Stimulated activated naive B cell treated with anti-CD40 and anti-IgM and Interleukin-4, amounts not matched to agents 10 μg/mL and 1 μg/mL and 100 μg/mL, for 72 hours (primary cell): ENCODE results near the gene DLGAP3.

Source experiments
- ATAC-seq, 2 donors: fragments of 150-1000 bp; cut with Tn5 transposase; replicated peaks; 2 replicates each; pipeline ENCODE4 v1.10.0; 2021; ENCODE audit warnings: moderate library complexity in 1 of 2
- DNase-seq: peaks from one replicate; pipeline ENCODE4 v3.0.0; 2021
- H3K27ac Mint-ChIP-seq: one replicate; pipeline ENCODE4 v1.8.0; 2022; ENCODE audit warnings: mild to moderate bottlenecking, mixed read lengths
- H3K27me3 Mint-ChIP-seq, 2 donors: one replicate each; pipeline ENCODE4 v1.8.0; 2022; ENCODE audit warnings: mixed read lengths in 2 of 2
- H3K36me3 Mint-ChIP-seq, 2 donors: one replicate each; pipeline ENCODE4 v1.8.0; 2022; ENCODE audit warnings: mixed read lengths in 2 of 2, mild to moderate bottlenecking in 1 of 2
- H3K4me1 Mint-ChIP-seq, 2 donors: one replicate each; pipeline ENCODE4 v1.8.0; 2022; ENCODE audit warnings: mixed read lengths in 2 of 2, mild to moderate bottlenecking in 1 of 2
- H3K4me3 Mint-ChIP-seq, 2 donors: one replicate each; pipeline ENCODE4 v1.8.0; 2022; ENCODE audit warnings: mild to moderate bottlenecking in 2 of 2, mixed read lengths in 2 of 2, moderate library complexity in 1 of 2
- H3K9me3 Mint-ChIP-seq, 2 donors: one replicate each; pipeline ENCODE4 v1.8.0; 2022; ENCODE audit warnings: mixed read lengths in 2 of 2, mild to moderate bottlenecking in 1 of 2

Gene DLGAP3

GRCh38 chr1:34904236-34905097, 25.0 kb downstream of the DLGAP3 start:
- ATAC-seq (no peak), DNase-seq (no peak)
- peaks cover 7 to 11% of the 10 kb centered on the region in 2 donors for H3K4me1 Mint-ChIP-seq
- H3K27me3 Mint-ChIP-seq, result no peaks in the 10 kb centered on the region
- H3K36me3 Mint-ChIP-seq, result peaks cover 3% of the 10 kb centered on the region in 2 donors
- no peak overlapping the region for H3K4me3 Mint-ChIP-seq
- no peak overlapping the region for H3K27ac Mint-ChIP-seq
- no peaks in the 10 kb centered on the region for H3K9me3 Mint-ChIP-seq

- H3K27ac Mint-ChIP-seq, result no peak overlapping the region
- H3K36me3 Mint-ChIP-seq, result peaks cover 1 to 3% of the 10 kb centered on the region in 2 donors
- no peaks in the 10 kb centered on the region for H3K27me3 Mint-ChIP-seq
- ATAC-seq (no peak), DNase-seq (no peak)
- H3K9me3 Mint-ChIP-seq, result no peaks in the 10 kb centered on the region
- H3K4me3 Mint-ChIP-seq, result no peak overlapping the region
- peaks cover 10 to 11% of the 10 kb centered on the region in 2 donors for H3K4me1 Mint-ChIP-seq
These were observed 27.5 kb downstream of the DLGAP3 start for GRCh38 chr1:34901919-34902318.

- H3K4me1 Mint-ChIP-seq, result peaks cover 10 to 11% of the 10 kb centered on the region in 2 donors
- peaks cover 0 to 3% of the 10 kb centered on the region in 2 donors for H3K36me3 Mint-ChIP-seq
- ATAC-seq, result peak in 1 of 2 donors; percentile 39
- H3K9me3 Mint-ChIP-seq, result no peaks in the 10 kb centered on the region
- H3K27me3 Mint-ChIP-seq, result no peaks in the 10 kb centered on the region
- no peak overlapping the region for H3K4me3 Mint-ChIP-seq
- H3K27ac Mint-ChIP-seq, result no peak overlapping the region
- DNase-seq, result no peak
These were observed 28.5 kb downstream of the DLGAP3 start for GRCh38 chr1:34900775-34901502.

GRCh38 chr1:34899906-34900305, 29.5 kb downstream of the DLGAP3 start:
- no peak overlapping the region for H3K4me3 Mint-ChIP-seq
- H3K36me3 Mint-ChIP-seq, result peaks cover 0 to 3% of the 10 kb centered on the region in 2 donors
- no peak for DNase-seq
- H3K27me3 Mint-ChIP-seq, result no peaks in the 10 kb centered on the region
- no peaks in the 10 kb centered on the region for H3K9me3 Mint-ChIP-seq
- H3K27ac Mint-ChIP-seq, result no peak overlapping the region
- H3K4me1 Mint-ChIP-seq, result peaks cover 10 to 11% of the 10 kb centered on the region in 2 donors
- ATAC-seq, result no peak

GRCh38 chr1:34899471-34899870, 30.0 kb downstream of the DLGAP3 start:
- H3K36me3 Mint-ChIP-seq, result peaks cover 0 to 1% of the 10 kb centered on the region in 2 donors
- no peak for DNase-seq
- no peak overlapping the region for H3K27ac Mint-ChIP-seq
- peaks cover 10 to 11% of the 10 kb centered on the region in 2 donors for H3K4me1 Mint-ChIP-seq
- H3K4me3 Mint-ChIP-seq, result no peak overlapping the region
- H3K27me3 Mint-ChIP-seq, result no peaks in the 10 kb centered on the region
- no peaks in the 10 kb centered on the region for H3K9me3 Mint-ChIP-seq
- no peak for ATAC-seq

GRCh38 chr1:34898330-34898761, 31.1 kb downstream of the DLGAP3 start:
- H3K27ac Mint-ChIP-seq, result no peak overlapping the region
- H3K36me3 Mint-ChIP-seq, result no peaks in the 10 kb centered on the region
- H3K4me1 Mint-ChIP-seq, result peaks cover 10 to 11% of the 10 kb centered on the region in 2 donors
- H3K9me3 Mint-ChIP-seq, result no peaks in the 10 kb centered on the region
- no peak overlapping the region for H3K4me3 Mint-ChIP-seq
- no peaks in the 10 kb centered on the region for H3K27me3 Mint-ChIP-seq
- ATAC-seq (no peak), DNase-seq (no peak)

- Mint-ChIP-seq H3K36me3 (peaks cover 10 to 12% of the 10 kb centered on the region in 2 donors), H3K4me1 (peaks cover 10 to 11% of the 10 kb centered on the region in 2 donors), H3K27me3 (no peaks in the 10 kb centered on the region), H3K9me3 (peaks cover 4 to 7% of the 10 kb centered on the region in 2 donors), H3K27ac (no peak overlapping the region), H3K4me3 (no peak overlapping the region)
- ATAC-seq (no peak), DNase-seq (no peak)
These were observed 32.8 kb downstream of the DLGAP3 start for GRCh38 chr1:34896612-34897011.

- Mint-ChIP-seq H3K4me1 (peaks cover 3 to 11% of the 10 kb centered on the region in 2 donors), H3K9me3 (peaks cover 5 to 8% of the 10 kb centered on the region in 2 donors), H3K4me3 (no peak overlapping the region), H3K27ac (no peak overlapping the region), H3K27me3 (peaks cover 25 to 44% of the 10 kb centered on the region in 2 donors), H3K36me3 (peaks cover 14 to 17% of the 10 kb centered on the region in 2 donors)
- DNase-seq, result no peak
- no peak for ATAC-seq
These were observed 39.7 kb downstream of the DLGAP3 start for GRCh38 chr1:34889705-34890104.

- peaks cover 31 to 46% of the 10 kb centered on the region in 2 donors for H3K27me3 Mint-ChIP-seq
- ATAC-seq (no peak), DNase-seq (no peak)
- no peak overlapping the region for H3K27ac Mint-ChIP-seq
- peaks cover 16 to 17% of the 10 kb centered on the region in 2 donors for H3K36me3 Mint-ChIP-seq
- H3K4me3 Mint-ChIP-seq, result no peak overlapping the region
- peaks cover 3 to 12% of the 10 kb centered on the region in 2 donors for H3K4me1 Mint-ChIP-seq
- peaks cover 5 to 8% of the 10 kb centered on the region in 2 donors for H3K9me3 Mint-ChIP-seq
These were observed 41.9 kb downstream of the DLGAP3 start for GRCh38 chr1:34887593-34887992.

- Mint-ChIP-seq H3K4me1 (peaks cover 3 to 12% of the 10 kb centered on the region in 2 donors), H3K36me3 (peaks cover 7 to 9% of the 10 kb centered on the region in 2 donors), H3K27me3 (peaks cover 31 to 46% of the 10 kb centered on the region in 2 donors), H3K4me3 (peak overlapping the region; percentile 82 to 87), H3K9me3 (peaks cover 0 to 3% of the 10 kb centered on the region in 2 donors), H3K27ac (no peak overlapping the region)
- DNase-seq (peak; percentile 39), ATAC-seq (peak; percentile 86 to 87)
These were observed 43.8 kb downstream of the DLGAP3 start for GRCh38 chr1:34885405-34886247.

- peaks cover 31 to 46% of the 10 kb centered on the region in 2 donors for H3K27me3 Mint-ChIP-seq
- H3K4me3 Mint-ChIP-seq, result peak overlapping the region; percentile 82 to 87
- H3K9me3 Mint-ChIP-seq, result peaks cover 0 to 3% of the 10 kb centered on the region in 2 donors
- H3K27ac Mint-ChIP-seq, result no peak overlapping the region
- DNase-seq (no peak), ATAC-seq (peak in 1 of 2 donors; percentile 22)
- H3K36me3 Mint-ChIP-seq, result peaks cover 7 to 9% of the 10 kb centered on the region in 2 donors
- H3K4me1 Mint-ChIP-seq, result peaks cover 3 to 12% of the 10 kb centered on the region in 2 donors
These were observed 44.5 kb downstream of the DLGAP3 start for GRCh38 chr1:34884961-34885360.

GRCh38 chr1:34884536-34884935, 44.9 kb downstream of the DLGAP3 start:
- peaks cover 7 to 8% of the 10 kb centered on the region in 2 donors for H3K36me3 Mint-ChIP-seq
- peaks cover 31 to 46% of the 10 kb centered on the region in 2 donors for H3K27me3 Mint-ChIP-seq
- peak overlapping the region; percentile 82 to 87 for H3K4me3 Mint-ChIP-seq

GRCh38 chr1:34879230-34879629, 50.2 kb downstream of the DLGAP3 start:
- peaks cover 0 to 3% of the 10 kb centered on the region in 2 donors for H3K9me3 Mint-ChIP-seq

More at GRCh38 chr1:34884536-34884935, 44.9 kb downstream of the DLGAP3 start:
- DNase-seq (no peak), ATAC-seq (no peak)
- H3K27ac Mint-ChIP-seq, result no peak overlapping the region
- H3K9me3 Mint-ChIP-seq, result peaks cover 0 to 3% of the 10 kb centered on the region in 2 donors
- peaks cover 3 to 12% of the 10 kb centered on the region in 2 donors for H3K4me1 Mint-ChIP-seq

More at GRCh38 chr1:34879230-34879629, 50.2 kb downstream of the DLGAP3 start:
- ATAC-seq (no peak), DNase-seq (no peak)
- no peak overlapping the region for H3K4me3 Mint-ChIP-seq
- no peak overlapping the region for H3K27ac Mint-ChIP-seq
- H3K27me3 Mint-ChIP-seq, result peaks cover 1 to 7% of the 10 kb centered on the region in 2 donors
- peaks cover 7 to 14% of the 10 kb centered on the region in 2 donors for H3K36me3 Mint-ChIP-seq
- no peaks in the 10 kb centered on the region for H3K4me1 Mint-ChIP-seq
